Subcutaneous adipose tissue (tissue), 4 donors: Measurements from ENCODE around the gene KLLN. TPM values are rescaled to one million over a fixed set of nuclear protein-coding genes. Genes with fewer than 3 reads are reported as not detected.

Source experiments
- small RNA-seq: library from RNA; depleted of rRNA; stranded (forward); fragments of <200 nt; gene quantifications from one replicate; pipeline ENCODE3, GENCODE V24; 2016
- total RNA-seq, 4 donors: library from RNA; depleted of rRNA; stranded (reverse); fragments of >200 nt; gene quantifications; one replicate each; pipeline ENCODE4 v1.1.0, GENCODE V29; 2016
- TF ChIP-seq, protein P1 (sequence below): fragments of 450-650 bp; IDR thresholded peaks from one replicate; pipeline ENCODE4 v1.5.1; 2016; ENCODE audit warnings: low read depth, mild to moderate bottlenecking, control low read depth, antibody characterized with exemption, moderate library complexity

Gene KLLN
- total RNA-seq, 4 donors from 2014 or later: 0.34 to 1.6 (median 0.88) TPM

- TF ChIP-seq, protein P1, sequence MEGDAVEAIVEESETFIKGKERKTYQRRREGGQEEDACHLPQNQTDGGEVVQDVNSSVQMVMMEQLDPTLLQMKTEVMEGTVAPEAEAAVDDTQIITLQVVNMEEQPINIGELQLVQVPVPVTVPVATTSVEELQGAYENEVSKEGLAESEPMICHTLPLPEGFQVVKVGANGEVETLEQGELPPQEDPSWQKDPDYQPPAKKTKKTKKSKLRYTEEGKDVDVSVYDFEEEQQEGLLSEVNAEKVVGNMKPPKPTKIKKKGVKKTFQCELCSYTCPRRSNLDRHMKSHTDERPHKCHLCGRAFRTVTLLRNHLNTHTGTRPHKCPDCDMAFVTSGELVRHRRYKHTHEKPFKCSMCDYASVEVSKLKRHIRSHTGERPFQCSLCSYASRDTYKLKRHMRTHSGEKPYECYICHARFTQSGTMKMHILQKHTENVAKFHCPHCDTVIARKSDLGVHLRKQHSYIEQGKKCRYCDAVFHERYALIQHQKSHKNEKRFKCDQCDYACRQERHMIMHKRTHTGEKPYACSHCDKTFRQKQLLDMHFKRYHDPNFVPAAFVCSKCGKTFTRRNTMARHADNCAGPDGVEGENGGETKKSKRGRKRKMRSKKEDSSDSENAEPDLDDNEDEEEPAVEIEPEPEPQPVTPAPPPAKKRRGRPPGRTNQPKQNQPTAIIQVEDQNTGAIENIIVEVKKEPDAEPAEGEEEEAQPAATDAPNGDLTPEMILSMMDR: no peak
Measured at GRCh38 chr10:87819289-87819585, 44.1 kb downstream of the KLLN start.

DNA sequence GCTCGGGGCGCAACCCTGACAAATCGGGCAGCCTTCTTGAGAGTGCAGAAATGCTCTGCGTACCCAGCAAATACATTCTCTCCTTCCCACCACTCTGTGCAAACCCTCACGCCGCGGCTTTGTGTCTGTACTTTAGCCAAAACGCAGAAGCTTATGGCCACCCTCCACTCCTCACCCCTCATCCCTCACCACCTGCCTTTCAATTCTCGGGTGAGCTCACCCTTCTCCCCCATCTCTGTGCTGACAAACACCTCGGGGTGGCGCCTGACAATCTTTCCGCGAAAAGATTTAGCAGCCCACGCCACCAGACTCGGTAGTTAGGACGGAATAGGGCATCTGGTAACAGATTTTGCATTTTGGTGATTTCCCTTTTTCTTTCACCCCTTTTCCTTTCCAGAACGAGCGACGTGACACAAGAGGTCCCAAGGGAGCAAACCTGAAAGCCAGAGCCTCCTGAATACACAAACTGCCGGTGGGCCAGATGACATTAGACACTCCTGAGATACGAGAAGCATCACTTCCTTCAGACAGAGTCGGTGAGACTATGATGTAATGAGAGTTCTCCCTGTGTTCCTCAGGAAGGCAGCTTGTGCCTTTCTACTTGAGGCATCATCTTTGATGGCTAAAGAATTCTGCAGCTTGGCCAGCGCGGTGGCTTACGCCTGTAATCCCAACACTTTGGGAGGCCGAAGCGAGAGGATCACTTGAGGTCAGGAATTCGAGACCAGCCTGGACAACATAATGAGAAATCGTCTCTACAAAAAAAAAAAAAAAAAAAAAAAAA is 44.6 kb downstream of the KLLN start:
- TF ChIP-seq, protein P1: no peak

DNA sequence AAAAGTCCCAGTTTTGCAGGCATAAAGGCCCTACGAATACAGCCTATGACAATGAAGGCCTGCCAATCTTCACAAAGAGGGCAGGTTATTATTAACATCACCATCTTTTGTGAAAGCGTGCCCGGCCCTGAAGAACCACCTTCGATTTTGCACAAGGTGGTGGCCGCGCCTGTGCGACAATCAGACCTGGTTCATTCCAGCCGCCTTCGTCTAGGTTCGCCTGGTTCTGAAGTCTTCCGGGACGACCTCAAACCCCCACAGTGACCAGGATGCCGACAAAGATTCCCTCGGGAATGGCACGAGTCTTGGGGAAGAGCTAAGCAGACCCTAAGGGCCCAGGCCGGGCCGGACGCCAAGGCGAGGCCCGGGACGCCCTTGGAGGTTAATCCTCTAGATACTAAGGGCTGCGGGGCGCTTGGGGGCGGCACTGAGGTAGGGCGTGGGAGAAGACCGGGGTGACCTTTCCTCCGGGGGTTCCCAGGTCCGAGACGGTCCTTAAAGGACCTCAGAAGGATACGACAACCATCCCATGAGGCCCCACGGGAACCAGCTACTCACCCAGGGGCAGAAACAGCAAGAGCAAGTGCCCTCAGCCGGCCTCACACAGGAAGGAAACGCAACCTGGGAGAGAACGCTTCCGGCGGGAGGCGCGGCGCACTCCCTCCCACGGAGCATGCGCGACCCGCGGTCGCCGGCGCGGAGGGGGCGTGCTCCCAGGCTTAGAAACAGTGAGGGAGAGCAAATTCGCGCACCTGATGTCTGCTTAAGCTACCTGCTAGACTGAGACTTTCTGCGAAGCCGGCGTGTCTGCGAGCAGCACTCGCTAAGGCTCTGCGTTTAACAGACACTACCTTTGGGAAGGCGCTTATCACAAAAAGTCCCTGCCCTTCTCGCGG is 45.5 kb downstream of the KLLN start, which contains the start of gene ATAD1:
Gene ATAD1, minus strand, starts transcription at position 618 of the 896 bp plus-strand sequence. CDS start 3,627 bp downstream, outside the sequence.
- TF ChIP-seq, protein P1: no peak

GRCh38 chr10:87816898-87817608 is 46.3 kb downstream of the KLLN start:
- TF ChIP-seq, protein P1: no peak

- TF ChIP-seq, protein P1: no peak
Measured at GRCh38 chr10:87816163-87816897, 47.0 kb downstream of the KLLN start.

Small RNA genes lying within 50 kb of the gene (small RNA-seq; reads per million reads assigned to genes)
- gene RN7SL78P: not detected

Other genes with a start within 250 kb of the KLLN start
- 10 to 100 TPM; 36.7 to 63.9 (median 50.4) TPM for gene PAPSS2, start 203.7 kb downstream of the KLLN start, total RNA-seq
- 10 to 100 TPM; 29.6 to 45.8 (median 33.8) TPM for gene ATAD1, start 45.3 kb downstream of the KLLN start, total RNA-seq
- gene PTEN, start 92 bp upstream of the KLLN start, total RNA-seq: 100 to 1,000 TPM; 185 to 932 (median 239) TPM